ENCODE measurements around the gene KCTD1.
"Not testable (repeated sequence)": the region's sequence is repeated elsewhere in the genome, so short reads cannot be mapped to it uniquely, and the experiment has no call there.

Gene KCTD1

GRCh38 chr18:26457611-26458353 is 90.6 kb downstream of the KCTD1 start:
- no peak overlapping the region for H3K4me3 ChIP-seq (ENCODE audit: low read length)
- no peak for TF ChIP-seq ZNF274 (IDR thresholded peaks at IDR 0.05; ENCODE audit: low read depth, low read length)

- no peak overlapping the region for H3K4me3 ChIP-seq (ENCODE audit: low read length)
- TF ChIP-seq ZNF274 (IDR thresholded peaks at IDR 0.05; ENCODE audit: low read depth, low read length), result no peak
These were observed 91.2 kb downstream of the KCTD1 start for GRCh38 chr18:26457195-26457594.

GRCh38 chr18:26456070-26456491 is 92.3 kb downstream of the KCTD1 start:
- no peak overlapping the region for H3K4me3 ChIP-seq (ENCODE audit: low read length)
- TF ChIP-seq ZNF274 (IDR thresholded peaks at IDR 0.05; ENCODE audit: low read depth, low read length), result no peak

- TF ChIP-seq ZNF274 (IDR thresholded peaks at IDR 0.05; ENCODE audit: low read depth, low read length), result no peak
- no peak overlapping the region for H3K4me3 ChIP-seq (ENCODE audit: low read length)
These were observed 92.7 kb downstream of the KCTD1 start for GRCh38 chr18:26455639-26456038.

GRCh38 chr18:26454616-26455015 is 93.7 kb downstream of the KCTD1 start:
- no peak overlapping the region for H3K4me3 ChIP-seq (ENCODE audit: low read length)
- TF ChIP-seq ZNF274 (IDR thresholded peaks at IDR 0.05; ENCODE audit: low read depth, low read length), result no peak

GRCh38 chr18:26454192-26454591 is 94.2 kb downstream of the KCTD1 start:
- no peak overlapping the region for H3K4me3 ChIP-seq (ENCODE audit: low read length)
- no peak for TF ChIP-seq ZNF274 (IDR thresholded peaks at IDR 0.05; ENCODE audit: low read depth, low read length)

- no peak for TF ChIP-seq ZNF274 (IDR thresholded peaks at IDR 0.05; ENCODE audit: low read depth, low read length)
- H3K4me3 ChIP-seq (ENCODE audit: low read length), result no peak overlapping the region
These were observed 94.9 kb downstream of the KCTD1 start for GRCh38 chr18:26453386-26453901.

- no peak overlapping the region for H3K4me3 ChIP-seq (ENCODE audit: low read length)
- TF ChIP-seq ZNF274 (IDR thresholded peaks at IDR 0.05; ENCODE audit: low read depth, low read length), result no peak
These were observed 97.2 kb downstream of the KCTD1 start for GRCh38 chr18:26450989-26451682.

- H3K4me3 ChIP-seq (ENCODE audit: low read length), result no peak overlapping the region
- TF ChIP-seq ZNF274 (IDR thresholded peaks at IDR 0.05; ENCODE audit: low read depth, low read length), result no peak
These were observed 99.6 kb downstream of the KCTD1 start for GRCh38 chr18:26448714-26449159.

- no peak for TF ChIP-seq ZNF274 (IDR thresholded peaks at IDR 0.05; ENCODE audit: low read depth, low read length)
- H3K4me3 ChIP-seq (ENCODE audit: low read length), result no peak overlapping the region
These were observed 104.5 kb downstream of the KCTD1 start for GRCh38 chr18:26443853-26444252.

- H3K4me3 ChIP-seq (ENCODE audit: low read length), result no peak overlapping the region
- no peak for TF ChIP-seq ZNF274 (IDR thresholded peaks at IDR 0.05; ENCODE audit: low read depth, low read length)
These were observed 106.2 kb downstream of the KCTD1 start for GRCh38 chr18:26442126-26442525.

- no peak for TF ChIP-seq ZNF274 (IDR thresholded peaks at IDR 0.05; ENCODE audit: low read depth, low read length)
- no peak overlapping the region for H3K4me3 ChIP-seq (ENCODE audit: low read length)
These were observed 107.7 kb downstream of the KCTD1 start for GRCh38 chr18:26440644-26441043.

- H3K4me3 ChIP-seq (ENCODE audit: low read length), result no peak overlapping the region
- no peak for TF ChIP-seq ZNF274 (IDR thresholded peaks at IDR 0.05; ENCODE audit: low read depth, low read length)
These were observed 108.8 kb downstream of the KCTD1 start for GRCh38 chr18:26439537-26439936.

- H3K4me3 ChIP-seq (ENCODE audit: low read length), result no peak overlapping the region
- no peak for TF ChIP-seq ZNF274 (IDR thresholded peaks at IDR 0.05; ENCODE audit: low read depth, low read length)
These were observed 109.4 kb downstream of the KCTD1 start for GRCh38 chr18:26438980-26439379.

GRCh38 chr18:26437634-26438033 is 110.7 kb downstream of the KCTD1 start:
- H3K4me3 ChIP-seq (ENCODE audit: low read length), result not testable (repeated sequence)
